PC-9 (cell line): ENCODE measurements around the gene TLR4. TPM values are rescaled to one million over a fixed set of nuclear protein-coding genes. Genes with fewer than 3 reads are reported as not detected.
A peak's percentile ranks its signal among the peaks of the same experiment; 100 is the strongest.

Experiments used
- BruUV-seq: library from RNA; stranded (reverse); fragments of 400-500 nt; replicated peaks from 2 replicates; lab custom pipeline; 2021; lab: Mats Ljungman, UMichigan
- CTCF ChIA-PET: fragments of 300-600 bp; sonication (Branson Sonifier 250); formaldehyde crosslinking; loops from one replicate; lab custom pipeline; 2022; ENCODE audit warnings: antibody characterized with exemption; lab: Charles Lee
- POLR2A ChIA-PET: fragments of 300-600 bp; sonication (Branson Sonifier 250); formaldehyde crosslinking; loops from one replicate; lab custom pipeline; 2022; ENCODE audit warnings: antibody characterized with exemption; ENCODE audit not compliant: unreplicated experiment; lab: Charles Lee
- DNase-seq, 2 experiments: peaks; one replicate each; pipeline versions ENCODE4 v3.0.0 to v3.0.0-alpha.2; 2015 to 2022; ENCODE audit warnings: mixed read lengths in 1 of 2
- H2AFZ ChIP-seq: fragments of 200-600 bp; sonication (generic); 2 replicates; pipeline ENCODE4 v1.8.1; 2017; ENCODE audit warnings: antibody characterized with exemption
- H3F3A ChIP-seq: fragments of 200-600 bp; sonication (generic); 2 replicates; pipeline ENCODE4 v1.8.1; 2017; ENCODE audit warnings: antibody characterized with exemption, mild to moderate bottlenecking, low read depth; ENCODE audit not compliant: insufficient read depth
- H3K27ac ChIP-seq: fragments of 200-600 bp; sonication (generic); 2 replicates; pipeline ENCODE4 v1.6.1; 2016; ENCODE audit warnings: mixed run types
- H3K27me3 ChIP-seq: fragments of 200-600 bp; sonication (generic); 2 replicates; pipeline ENCODE4 v1.6.1; 2016; ENCODE audit warnings: low read depth, mixed run types; ENCODE audit not compliant: insufficient read depth
- H3K36me3 ChIP-seq: fragments of 200-600 bp; sonication (generic); 2 replicates; pipeline ENCODE4 v1.6.1; 2016; ENCODE audit warnings: low read depth, mixed run types
- H3K4me1 ChIP-seq: fragments of 200-600 bp; sonication (generic); replicated peaks from 2 replicates; pipeline ENCODE4 v1.6.1; 2016; ENCODE audit warnings: mixed run types; ENCODE audit not compliant: insufficient read depth
- H3K4me2 ChIP-seq: fragments of 200-600 bp; sonication (generic); 2 replicates; pipeline ENCODE4 v1.6.1; 2017; ENCODE audit warnings: mixed run types
- H3K4me3 ChIP-seq: fragments of 200-600 bp; sonication (generic); 2 replicates; pipeline ENCODE4 v1.6.1; 2016; ENCODE audit warnings: mixed run types
- H3K79me2 ChIP-seq: fragments of 200-600 bp; sonication (generic); 2 replicates; pipeline ENCODE4 v1.6.1; 2017; ENCODE audit warnings: low read depth, mixed run types
- H3K9me2 ChIP-seq: fragments of 200-600 bp; sonication (generic); 2 replicates; pipeline ENCODE4 v1.8.1; 2017; ENCODE audit warnings: mild to moderate bottlenecking; ENCODE audit not compliant: insufficient read depth
- H3K9me3 ChIP-seq: fragments of 200-600 bp; sonication (generic); 2 replicates; pipeline ENCODE4 v1.8.1; 2016; ENCODE audit warnings: low read depth; ENCODE audit not compliant: insufficient read depth
- H4K20me1 ChIP-seq: fragments of 200-600 bp; sonication (generic); 2 replicates; pipeline ENCODE4 v1.8.1; 2017; ENCODE audit not compliant: insufficient read depth
- EZH2 ChIP-seq: fragments of 200-600 bp; sonication (generic); IDR thresholded peaks from 2 replicates; pipeline ENCODE4 v1.8.0; 2017; ENCODE audit warnings: antibody characterized with exemption, low read depth
- intact Hi-C: fragments of 100-400 bp; cut with micrococcal nuclease; formaldehyde crosslinking; loops from one replicate; pipeline ENCODE4 v1.10.0; 2022; ENCODE audit not compliant: unreplicated experiment
- total RNA-seq: library from RNA; stranded (reverse); gene quantifications from 2 replicates; pipeline ENCODE4 v1.2.3, GENCODE V29; 2021
- TF ChIP-seq, protein P1 (sequence below): fragments of 200-600 bp; sonication (generic); conservative IDR thresholded peaks from 2 replicates; pipeline ENCODE4 v1.6.1; 2017; ENCODE audit warnings: mixed run types, antibody characterized with exemption, mild to moderate bottlenecking, moderate library complexity

The TLR4 gene
- total RNA-seq, 1 experiment from 2014 or later: 0.55 TPM

- POLR2A ChIA-PET: no interaction called here
- H2AFZ ChIP-seq: no peak overlapping the region
- peaks cover 42% of the 10 kb centered on the region for H3K4me1 ChIP-seq
- H3K9me2 ChIP-seq: no peaks in the 10 kb centered on the region
- H3K27me3 ChIP-seq: no peaks in the 10 kb centered on the region
- CTCF ChIA-PET: no interaction called here
- peaks cover 12% of the 10 kb centered on the region; the same call in 1 of the 2 replicates for H3K79me2 ChIP-seq
- no TSS peak for BruUV-seq
- no peak for DNase-seq
- peaks cover 26% of the 10 kb centered on the region for H3F3A ChIP-seq
- peak overlapping the region; percentile 56; the same call in 1 of the 2 replicates for H3K4me3 ChIP-seq
- H3K4me2 ChIP-seq: peak overlapping the region; percentile 85
- no peaks in the 10 kb centered on the region for H4K20me1 ChIP-seq
- H3K36me3 ChIP-seq: peaks cover 7% of the 10 kb centered on the region; the same call in 1 of the 2 replicates
- intact Hi-C loops: no loop called here
- peak overlapping the region; percentile 89 for H3K27ac ChIP-seq
- TF ChIP-seq, protein P1, sequence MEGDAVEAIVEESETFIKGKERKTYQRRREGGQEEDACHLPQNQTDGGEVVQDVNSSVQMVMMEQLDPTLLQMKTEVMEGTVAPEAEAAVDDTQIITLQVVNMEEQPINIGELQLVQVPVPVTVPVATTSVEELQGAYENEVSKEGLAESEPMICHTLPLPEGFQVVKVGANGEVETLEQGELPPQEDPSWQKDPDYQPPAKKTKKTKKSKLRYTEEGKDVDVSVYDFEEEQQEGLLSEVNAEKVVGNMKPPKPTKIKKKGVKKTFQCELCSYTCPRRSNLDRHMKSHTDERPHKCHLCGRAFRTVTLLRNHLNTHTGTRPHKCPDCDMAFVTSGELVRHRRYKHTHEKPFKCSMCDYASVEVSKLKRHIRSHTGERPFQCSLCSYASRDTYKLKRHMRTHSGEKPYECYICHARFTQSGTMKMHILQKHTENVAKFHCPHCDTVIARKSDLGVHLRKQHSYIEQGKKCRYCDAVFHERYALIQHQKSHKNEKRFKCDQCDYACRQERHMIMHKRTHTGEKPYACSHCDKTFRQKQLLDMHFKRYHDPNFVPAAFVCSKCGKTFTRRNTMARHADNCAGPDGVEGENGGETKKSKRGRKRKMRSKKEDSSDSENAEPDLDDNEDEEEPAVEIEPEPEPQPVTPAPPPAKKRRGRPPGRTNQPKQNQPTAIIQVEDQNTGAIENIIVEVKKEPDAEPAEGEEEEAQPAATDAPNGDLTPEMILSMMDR: no peak
- no peak for TF ChIP-seq EZH2
- peaks cover 19% of the 10 kb centered on the region for H3K9me3 ChIP-seq
Observed at GRCh38 chr9:117705386-117705785, 1.2 kb downstream of the TLR4 start.

DNA sequence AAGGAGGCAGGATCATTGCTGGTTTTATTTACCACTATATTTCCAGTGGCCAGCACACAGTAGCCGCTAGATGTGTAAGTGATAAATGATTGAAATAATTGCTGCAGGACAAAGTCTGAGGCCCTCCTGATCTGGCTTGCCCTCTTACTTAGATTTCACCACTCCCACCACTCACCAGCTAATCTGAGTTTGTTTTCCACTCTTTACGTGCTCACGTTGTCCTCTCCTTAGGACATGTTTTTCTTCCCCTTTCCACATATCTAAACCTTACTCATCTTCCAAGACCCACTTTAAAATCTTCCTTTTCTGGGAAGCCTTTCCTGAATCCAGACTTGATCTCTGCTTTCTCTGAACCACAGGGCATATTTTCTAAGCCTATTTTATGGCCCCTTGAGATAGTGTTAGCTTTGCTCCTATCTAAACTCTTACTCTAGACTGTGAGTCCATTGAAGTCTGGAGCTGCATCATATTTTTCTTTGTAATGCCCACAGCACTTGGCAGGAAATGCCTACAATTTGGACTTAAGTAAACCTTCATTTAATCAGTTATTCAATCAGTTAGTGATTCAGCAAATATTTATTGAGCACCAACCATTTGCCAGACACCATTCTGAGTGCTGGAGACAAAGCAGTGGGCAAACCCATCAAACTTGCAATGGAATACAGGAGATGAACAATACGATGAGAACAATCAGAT, 2.4 kb downstream of the TLR4 start:
- Histone ChIP-seq H2AFZ (no peak overlapping the region), H3K9me2 (no peaks in the 10 kb centered on the region), H3K4me2 (peak overlapping the region; percentile 49), H3K36me3 (peaks cover 7% of the 10 kb centered on the region; the same call in 1 of the 2 replicates), H3K9me3 (peaks cover 15% of the 10 kb centered on the region), H3K27me3 (no peaks in the 10 kb centered on the region), H3K4me1 (peaks cover 42% of the 10 kb centered on the region), H3K27ac (no peak overlapping the region), H3K4me3 (no peak overlapping the region; the same call in 1 of the 2 replicates), H3F3A (peaks cover 26% of the 10 kb centered on the region), H4K20me1 (no peaks in the 10 kb centered on the region), H3K79me2 (peaks cover 12% of the 10 kb centered on the region; the same call in 1 of the 2 replicates)
- intact Hi-C loops: no loop called here
- ChIA-PET CTCF (no interaction called here), POLR2A (no interaction called here)
- TF ChIP-seq, protein P1: no peak
- TF ChIP-seq EZH2: no peak
- BruUV-seq: no TSS peak
- DNase-seq: no peak

DNA sequence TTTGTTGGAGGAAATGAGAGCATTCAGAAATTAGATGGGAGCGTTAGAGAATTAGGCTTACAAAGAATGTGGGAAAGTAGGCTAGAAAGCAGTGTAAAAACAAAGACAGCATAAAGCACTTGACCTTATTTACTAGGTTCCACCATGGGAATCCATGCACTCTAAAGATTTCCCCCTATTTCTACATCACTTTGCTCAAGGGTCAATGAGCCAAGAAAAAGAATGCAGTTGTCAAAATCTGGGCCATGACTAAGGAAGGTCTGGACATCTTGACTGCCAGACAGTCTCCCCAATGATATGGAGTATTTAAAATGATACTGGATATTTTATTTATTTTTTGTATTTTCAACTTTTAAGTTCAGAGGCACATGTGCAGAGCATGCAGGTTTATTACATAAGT, 3.4 kb downstream of the TLR4 start:
- ChIA-PET POLR2A (no interaction called here), CTCF (no interaction called here)
- no peak for DNase-seq
- Histone ChIP-seq H3K27ac (no peak overlapping the region), H3K4me2 (no peak overlapping the region), H3K9me2 (no peaks in the 10 kb centered on the region), H3K9me3 (peaks cover 9% of the 10 kb centered on the region), H3K4me1 (peaks cover 39% of the 10 kb centered on the region), H3K36me3 (peaks cover 6% of the 10 kb centered on the region), H3K27me3 (no peaks in the 10 kb centered on the region), H3F3A (peaks cover 26% of the 10 kb centered on the region), H3K79me2 (peaks cover 12% of the 10 kb centered on the region; the same call in 1 of the 2 replicates), H2AFZ (no peak overlapping the region), H3K4me3 (no peak overlapping the region), H4K20me1 (no peaks in the 10 kb centered on the region)
- BruUV-seq: no TSS peak
- TF ChIP-seq, protein P1: no peak
- TF ChIP-seq EZH2: no peak
- intact Hi-C loops: no loop called here
